Measurements from ENCODE around the gene SNRNP40. TPM values are rescaled to one million over a fixed set of nuclear protein-coding genes. Genes with fewer than 3 reads are reported as not detected.
A peak's percentile ranks its signal among the peaks of the same experiment; 100 is the strongest.

The SNRNP40 gene
- total and polyA plus RNA-seq, 8 donors: 33.9 to 78.6 (median 67.5) TPM

- DNase-seq (no peak), ATAC-seq (no peak)
- no peak overlapping the region for H3K4me3 ChIP-seq
- peaks cover 0 to 31% of the 10 kb centered on the region in 2 donors for H3K36me3 ChIP-seq
- H3K4me1 ChIP-seq: peaks cover 0 to 4% of the 10 kb centered on the region in 2 donors
- H3K27ac ChIP-seq: no peak overlapping the region
- H3K27me3 ChIP-seq: no peaks in the 10 kb centered on the region
- no peaks in the 10 kb centered on the region for H3K9me3 ChIP-seq
- no peak for TF ChIP-seq CTCF (IDR thresholded peaks at IDR 0.05)
- intact Hi-C loops (cut with DNase I): no loop called here
Observed at GRCh38 chr1:31336687-31337467, 40.3 kb upstream of the SNRNP40 start.

- H3K4me3 ChIP-seq: no peak overlapping the region
- no peaks in the 10 kb centered on the region for H3K27me3 ChIP-seq
- H3K27ac ChIP-seq: no peak overlapping the region
- peak; percentile 47 for ATAC-seq
- peaks cover 0 to 4% of the 10 kb centered on the region in 2 donors for H3K4me1 ChIP-seq
- no peaks in the 10 kb centered on the region for H3K9me3 ChIP-seq
- DNase-seq: peak in 2 of 4 donors; percentile 19 to 35
- intact Hi-C loops (cut with DNase I): no loop called here
- H3K36me3 ChIP-seq: peaks cover 0 to 33% of the 10 kb centered on the region in 2 donors
- TF ChIP-seq CTCF (IDR thresholded peaks at IDR 0.05): peak in 1 of 2 donors; percentile 33
Observed at GRCh38 chr1:31335007-31335406, 38.4 kb upstream of the SNRNP40 start.

GRCh38 chr1:31327381-31327780, 30.8 kb upstream of the SNRNP40 start:
- intact Hi-C loops (cut with DNase I): no loop called here
- Histone ChIP-seq H3K27ac (no peak overlapping the region), H3K4me3 (no peak overlapping the region), H3K4me1 (no peaks in the 10 kb centered on the region), H3K27me3 (no peaks in the 10 kb centered on the region), H3K36me3 (peaks cover 0 to 34% of the 10 kb centered on the region in 2 donors), H3K9me3 (no peaks in the 10 kb centered on the region)
- TF ChIP-seq CTCF (IDR thresholded peaks at IDR 0.05): no peak
- DNase-seq (no peak), ATAC-seq (no peak)

- no peak overlapping the region for H3K27ac ChIP-seq
- ATAC-seq (no peak), DNase-seq (no peak)
- TF ChIP-seq CTCF (IDR thresholded peaks at IDR 0.05): no peak
- intact Hi-C loops (cut with DNase I): no loop called here
- no peaks in the 10 kb centered on the region for H3K27me3 ChIP-seq
- peaks cover 0 to 34% of the 10 kb centered on the region in 2 donors for H3K36me3 ChIP-seq
- H3K4me3 ChIP-seq: no peak overlapping the region
- H3K9me3 ChIP-seq: no peaks in the 10 kb centered on the region
- H3K4me1 ChIP-seq: no peaks in the 10 kb centered on the region
Observed at GRCh38 chr1:31326461-31326860, 29.9 kb upstream of the SNRNP40 start.

GRCh38 chr1:31324992-31325391, 28.4 kb upstream of the SNRNP40 start:
- Histone ChIP-seq H3K4me3 (no peak overlapping the region), H3K36me3 (peaks cover 0 to 44% of the 10 kb centered on the region in 2 donors), H3K9me3 (no peaks in the 10 kb centered on the region), H3K27me3 (no peaks in the 10 kb centered on the region), H3K27ac (no peak overlapping the region), H3K4me1 (no peaks in the 10 kb centered on the region)
- ATAC-seq (no peak), DNase-seq (no peak)
- no peak for TF ChIP-seq CTCF (IDR thresholded peaks at IDR 0.05)
- intact Hi-C loops (cut with DNase I): no loop called here
